LNCAP (cell line): ENCODE measurements around the gene MARS1.

ENCODE experiments used
- TF ChIP-seq, protein P1 (sequence below): fragments of 450-650 bp; IDR thresholded peaks from 2 replicates; pipeline ENCODE4 v1.5.1; 2017; ENCODE audit warnings: mild to moderate bottlenecking

MARS1 gene

DNA sequence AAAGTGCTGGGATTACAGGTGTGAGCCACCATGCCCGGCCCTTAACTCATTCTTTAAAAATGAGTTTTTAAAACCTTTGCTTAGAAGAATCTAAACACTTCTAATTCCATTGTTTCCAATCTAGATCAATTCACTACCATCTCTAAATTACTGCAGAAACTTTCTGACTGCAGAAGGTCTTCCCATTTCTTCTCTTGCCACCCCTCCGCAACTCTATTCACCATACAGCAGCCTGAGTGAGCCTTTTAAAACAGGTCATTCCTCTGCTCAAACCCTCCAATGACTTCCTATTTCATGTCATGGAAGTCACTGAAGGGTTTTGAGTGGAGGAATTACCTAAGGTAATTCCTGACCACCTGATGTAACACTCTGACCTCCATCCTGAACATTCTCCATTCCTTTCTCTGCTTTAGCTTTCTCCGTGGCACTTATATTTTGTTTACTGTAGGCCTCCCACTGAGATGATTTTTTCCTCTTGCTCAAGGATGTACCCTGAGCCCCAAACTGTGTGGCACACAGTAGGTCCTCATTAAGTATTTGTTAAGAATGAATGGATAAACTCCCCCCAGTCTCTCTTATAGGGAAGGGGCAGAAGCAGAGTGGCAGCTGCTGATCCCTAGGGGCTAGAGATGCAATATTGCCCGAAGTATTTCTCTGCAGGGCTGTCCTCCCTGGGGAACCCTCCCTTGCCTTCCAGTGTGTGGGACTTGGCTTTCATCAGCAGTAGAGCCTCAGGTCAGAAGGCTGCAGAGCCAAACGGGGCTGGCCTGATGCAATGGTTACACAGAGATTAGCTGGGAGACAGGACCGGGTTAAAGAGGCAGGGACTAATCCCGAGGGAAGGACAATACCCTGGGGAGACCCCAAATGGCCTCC, 31.3 kb downstream of the MARS1 start:
- TF ChIP-seq, protein P1, sequence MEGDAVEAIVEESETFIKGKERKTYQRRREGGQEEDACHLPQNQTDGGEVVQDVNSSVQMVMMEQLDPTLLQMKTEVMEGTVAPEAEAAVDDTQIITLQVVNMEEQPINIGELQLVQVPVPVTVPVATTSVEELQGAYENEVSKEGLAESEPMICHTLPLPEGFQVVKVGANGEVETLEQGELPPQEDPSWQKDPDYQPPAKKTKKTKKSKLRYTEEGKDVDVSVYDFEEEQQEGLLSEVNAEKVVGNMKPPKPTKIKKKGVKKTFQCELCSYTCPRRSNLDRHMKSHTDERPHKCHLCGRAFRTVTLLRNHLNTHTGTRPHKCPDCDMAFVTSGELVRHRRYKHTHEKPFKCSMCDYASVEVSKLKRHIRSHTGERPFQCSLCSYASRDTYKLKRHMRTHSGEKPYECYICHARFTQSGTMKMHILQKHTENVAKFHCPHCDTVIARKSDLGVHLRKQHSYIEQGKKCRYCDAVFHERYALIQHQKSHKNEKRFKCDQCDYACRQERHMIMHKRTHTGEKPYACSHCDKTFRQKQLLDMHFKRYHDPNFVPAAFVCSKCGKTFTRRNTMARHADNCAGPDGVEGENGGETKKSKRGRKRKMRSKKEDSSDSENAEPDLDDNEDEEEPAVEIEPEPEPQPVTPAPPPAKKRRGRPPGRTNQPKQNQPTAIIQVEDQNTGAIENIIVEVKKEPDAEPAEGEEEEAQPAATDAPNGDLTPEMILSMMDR: no peak

- TF ChIP-seq, protein P1: no peak
Observed at GRCh38 chr12:57519796-57520052, 31.9 kb downstream of the MARS1 start.

DNA sequence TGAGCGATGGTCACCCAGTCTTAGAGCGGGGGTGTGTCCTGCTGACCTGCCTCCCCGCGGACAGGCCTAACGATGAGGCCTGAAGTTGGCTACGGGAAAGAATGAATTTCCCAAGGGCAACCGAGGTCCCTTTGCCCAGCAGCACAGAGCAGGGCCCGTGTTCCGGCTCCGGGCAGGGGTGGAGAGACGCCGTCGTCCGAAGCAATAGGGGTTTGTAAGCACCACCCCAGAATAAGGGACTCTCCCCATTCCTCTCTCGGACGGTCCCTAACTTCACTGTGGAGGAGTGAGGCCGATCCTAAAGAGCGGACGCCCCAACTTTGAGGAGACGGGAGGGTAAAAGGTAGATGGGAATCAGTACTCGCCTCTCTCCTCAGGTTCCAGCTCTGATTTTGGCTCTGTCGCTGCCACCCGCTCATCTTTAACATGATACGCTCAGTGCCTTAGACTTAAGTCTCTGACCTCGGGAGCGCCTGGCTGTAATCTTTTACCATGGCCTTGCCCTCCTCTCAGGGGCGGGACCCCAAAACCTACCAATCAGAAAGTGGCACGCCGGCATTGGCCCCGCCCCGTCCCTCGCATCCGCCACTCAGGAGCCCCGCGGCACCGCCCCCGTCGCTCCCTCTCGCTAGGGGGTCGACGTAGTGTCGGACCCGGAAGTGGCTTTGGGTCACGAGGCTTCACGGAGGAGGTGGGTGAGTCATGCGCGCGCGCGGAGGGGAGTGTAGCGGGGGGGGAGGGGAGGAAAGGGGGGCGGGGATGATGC, 32.4 kb downstream of the MARS1 start, which contains the start of gene DDIT3:
DDIT3 (minus strand) TSS at position 462 of the 766 bp plus-strand sequence. CDS start 3,108 bp downstream, outside the sequence.
- TF ChIP-seq, protein P1: no peak

DNA sequence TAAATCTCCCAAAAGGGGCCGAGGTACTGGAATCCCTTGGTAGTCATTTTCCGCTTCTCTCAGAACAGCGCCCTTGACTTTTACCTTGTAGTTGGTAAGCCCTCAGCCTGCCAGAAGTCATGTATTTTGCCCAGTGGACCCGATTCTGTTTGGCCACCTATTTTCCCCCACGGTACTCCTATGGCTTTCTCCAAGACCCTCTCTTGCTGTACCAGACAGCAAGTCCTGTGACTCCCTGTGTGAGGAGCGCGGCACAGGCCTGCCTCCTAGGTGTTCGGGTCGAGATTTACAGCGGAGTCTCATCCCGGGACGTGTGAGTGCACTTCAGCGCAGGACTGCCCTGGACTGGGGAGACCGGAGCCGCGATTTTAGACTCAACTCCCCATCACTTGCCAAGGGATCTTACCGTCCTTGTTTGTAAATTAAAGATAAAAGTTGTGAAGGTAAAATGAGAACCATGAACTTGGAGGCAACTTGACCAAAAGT, 33.7 kb downstream of the MARS1 start:
- TF ChIP-seq, protein P1: no peak

DNA sequence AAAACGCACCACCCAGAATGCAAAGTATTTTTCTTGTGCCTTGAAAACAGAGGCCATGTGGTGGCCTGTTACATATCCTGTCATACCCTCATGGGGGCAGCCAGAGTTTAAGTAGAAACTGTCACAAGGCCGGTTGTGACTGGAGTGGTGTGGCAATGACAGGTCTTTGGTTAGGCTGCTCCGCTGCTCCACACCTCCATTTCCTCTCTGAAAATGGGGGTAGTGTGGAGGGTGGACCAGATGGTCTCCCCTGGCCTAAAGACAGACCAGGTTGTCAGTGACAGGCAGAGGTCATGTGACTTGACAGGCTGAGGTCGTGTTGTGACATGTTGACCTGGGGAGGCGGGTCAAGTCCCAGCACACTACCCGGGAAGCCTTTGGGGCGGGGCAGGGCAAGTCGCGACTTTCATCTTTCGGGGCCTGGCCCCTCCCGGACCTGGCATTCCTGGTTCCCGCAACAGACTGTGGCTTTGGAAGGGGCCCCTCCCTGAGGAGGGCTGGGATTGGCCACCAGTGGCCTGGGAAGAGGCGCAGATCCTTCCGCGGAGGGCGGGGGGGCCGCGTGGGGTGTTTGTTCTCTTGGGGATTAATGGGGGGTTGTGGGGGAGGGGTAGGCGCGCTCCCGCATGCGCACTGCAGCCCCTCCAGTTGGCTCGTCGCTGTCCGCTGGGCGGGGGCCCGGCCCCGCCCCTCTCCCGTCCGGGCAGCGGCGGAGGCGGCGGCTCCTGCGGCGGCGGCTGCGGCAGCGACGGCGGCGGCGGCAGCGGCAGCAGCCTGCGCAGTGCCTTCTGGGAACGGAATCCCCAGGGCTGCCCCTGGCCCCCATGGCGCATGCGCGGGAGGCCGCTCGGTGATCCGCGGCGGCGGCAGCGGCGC, 34.4 kb downstream of the MARS1 start, which contains the start of gene MBD6:
MBD6 (plus strand) TSS at position 814 of the 876 bp plus-strand sequence. CDS start 1,480 bp downstream, outside the sequence.
- TF ChIP-seq, protein P1: no peak

GRCh38 chr12:57522887-57523705, 35.2 kb downstream of the MARS1 start:
- TF ChIP-seq, protein P1: no peak
